ENCODE results near the gene RASGRP3.

The RASGRP3 gene

DNA sequence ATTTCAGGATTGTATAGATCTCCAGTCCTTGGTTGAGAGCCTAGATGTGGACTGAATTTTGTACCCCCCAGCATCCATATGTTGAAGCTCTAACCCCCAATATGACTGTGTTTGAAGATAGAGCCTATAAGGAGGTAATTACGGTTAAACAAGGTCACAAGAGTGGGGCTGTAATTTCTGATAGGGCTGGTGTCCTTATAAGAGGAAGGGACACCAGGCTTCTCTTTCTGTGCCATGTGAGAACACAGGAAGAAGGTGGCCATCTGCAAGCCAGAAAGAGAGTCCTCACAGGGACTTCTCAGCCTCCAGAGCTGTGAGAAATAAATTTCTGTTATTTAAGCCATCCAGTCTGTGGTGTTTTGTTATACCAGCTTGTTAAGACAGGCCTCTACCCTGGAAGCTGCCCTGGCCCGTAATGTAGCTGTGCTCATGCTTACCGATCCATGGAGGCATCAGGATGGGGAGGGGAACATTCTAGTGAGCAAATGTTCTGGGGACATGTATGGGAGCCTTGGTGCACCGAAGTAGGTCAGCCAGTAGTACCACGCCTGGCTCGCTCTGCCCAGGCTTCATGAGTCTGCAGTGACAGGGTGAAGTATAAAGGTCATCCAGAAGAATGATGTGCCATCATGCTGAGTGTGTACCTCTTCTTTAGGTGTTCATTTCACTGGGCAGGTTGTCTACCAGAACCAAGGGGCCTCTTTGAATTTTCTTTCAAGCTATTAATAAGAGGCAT lies 16.1 kb downstream of the RASGRP3 start:
- peak; percentile 51 for DNase-seq

DNA sequence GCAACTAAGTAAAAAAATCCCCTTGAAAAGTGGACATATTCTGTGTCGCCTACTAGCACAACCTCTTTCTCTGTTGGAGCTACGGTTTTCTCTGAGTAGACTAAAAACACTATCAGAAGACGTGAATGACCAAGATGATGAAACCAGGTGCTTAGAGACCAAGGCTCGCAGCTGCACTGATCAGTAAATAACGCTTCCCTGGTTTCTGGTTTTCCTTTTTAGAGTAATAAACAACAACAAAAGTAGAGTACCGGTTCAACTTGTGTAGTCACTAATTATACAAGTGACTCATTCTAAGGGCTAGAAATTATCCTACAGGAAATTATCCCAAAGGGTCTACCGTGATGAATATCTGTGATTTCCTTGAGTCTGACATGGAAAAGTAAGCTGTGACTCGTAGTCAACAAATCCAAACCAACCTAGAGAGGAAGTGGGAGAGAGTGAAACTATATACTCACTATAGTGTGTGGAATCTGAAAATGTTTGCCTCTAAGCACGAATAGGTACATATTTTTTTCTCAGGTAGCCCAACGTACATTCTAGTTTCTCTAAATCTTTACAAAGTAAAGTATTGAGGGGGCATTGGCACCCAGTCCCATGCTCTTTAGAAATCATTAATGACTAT lies 17.8 kb downstream of the RASGRP3 start:
- DNase-seq, result no peak

DNA sequence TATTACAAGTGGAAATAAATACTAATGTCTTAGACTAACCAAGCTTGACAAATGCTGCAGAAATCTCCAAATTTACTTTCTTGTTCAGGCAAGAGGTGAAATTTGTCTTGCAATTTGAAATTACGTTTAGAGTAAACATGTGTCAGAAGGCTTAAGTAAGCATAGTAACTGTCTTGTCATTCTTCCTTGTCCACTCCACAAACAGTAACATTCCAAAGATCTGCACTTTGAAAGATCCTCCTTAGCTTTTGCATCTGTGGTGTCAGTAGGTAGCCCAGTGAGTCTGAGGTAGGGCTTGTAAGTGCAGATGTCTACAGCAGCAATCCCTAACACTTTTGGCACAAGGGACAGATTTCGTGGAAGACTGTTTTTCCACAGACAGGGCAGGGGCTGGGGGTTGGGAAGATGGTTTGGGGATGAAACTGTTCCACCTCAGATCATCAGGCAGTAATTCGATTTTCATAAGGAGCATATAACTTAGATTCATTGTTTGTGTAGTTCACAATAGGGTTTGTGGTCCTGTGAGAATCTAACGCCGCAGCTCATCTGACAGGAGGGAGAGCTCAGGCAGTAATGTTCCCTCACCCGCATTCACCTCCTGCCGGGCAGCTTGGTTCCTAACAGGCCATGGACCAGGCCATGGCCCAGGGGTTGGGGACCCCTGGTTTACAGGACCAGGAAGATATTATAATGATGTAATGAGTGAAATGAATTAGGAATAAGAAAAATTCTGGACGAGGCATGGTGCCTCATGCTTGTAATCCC lies 18.6 kb downstream of the RASGRP3 start:
- no peak for DNase-seq

GRCh38 chr2:33495683-33496082 lies 19.2 kb downstream of the RASGRP3 start:
- DNase-seq, result no peak

DNA sequence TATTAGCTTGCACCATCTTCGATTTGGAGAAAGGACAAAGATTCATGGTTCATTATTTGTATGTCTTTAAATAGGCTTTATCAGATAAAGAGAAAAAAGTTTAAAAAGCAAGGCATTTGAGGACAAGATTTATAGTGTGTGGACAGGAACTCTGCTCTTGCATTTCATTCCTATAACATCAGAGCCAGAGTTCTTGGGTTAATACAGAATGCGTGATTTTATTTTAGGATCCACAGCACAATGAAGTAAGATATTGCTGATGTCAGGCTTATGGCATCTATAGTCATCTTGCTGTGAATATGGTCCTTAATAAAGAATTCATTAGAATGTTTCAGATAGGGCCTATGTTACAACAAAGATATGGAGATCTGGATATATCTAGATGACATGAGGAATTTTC lies 19.7 kb downstream of the RASGRP3 start:
- DNase-seq, result no peak

- DNase-seq, result peak; percentile 19
Observed at GRCh38 chr2:33496726-33497125, 20.3 kb downstream of the RASGRP3 start.

GRCh38 chr2:33497221-33497650 lies 20.8 kb downstream of the RASGRP3 start:
- peak; percentile 90 for DNase-seq

DNA sequence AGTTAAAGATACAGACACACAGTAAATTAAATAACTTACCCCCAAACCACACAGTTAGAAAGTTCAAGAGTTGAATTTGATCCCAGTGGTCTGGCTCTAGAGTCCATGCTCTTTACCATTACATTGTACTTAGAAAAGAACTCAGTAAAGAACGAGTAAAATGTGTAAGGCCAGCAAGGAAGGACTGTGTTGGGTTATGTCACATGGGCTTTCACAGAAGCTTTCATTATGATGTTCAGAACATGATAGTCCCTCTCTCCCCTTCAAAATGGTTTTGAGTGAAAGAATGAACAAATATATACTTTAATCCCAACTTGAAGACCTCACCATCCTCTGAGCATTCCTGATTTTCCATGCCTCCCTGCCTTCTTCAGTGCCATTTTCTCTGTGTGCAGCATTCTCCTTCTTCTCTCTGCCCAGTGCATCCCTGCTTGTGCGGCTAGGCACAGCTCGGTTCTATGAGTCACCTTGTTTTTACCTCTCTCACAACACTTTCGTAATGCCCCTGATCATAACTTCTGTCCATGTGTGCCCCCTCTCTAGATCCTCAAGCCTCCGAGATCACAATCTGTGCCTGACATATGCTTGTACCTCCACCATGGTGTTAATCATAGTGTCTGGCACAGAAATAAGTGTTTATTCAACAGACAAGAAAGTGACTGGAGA lies 22.0 kb downstream of the RASGRP3 start:
- peak; percentile 47 for DNase-seq

DNA sequence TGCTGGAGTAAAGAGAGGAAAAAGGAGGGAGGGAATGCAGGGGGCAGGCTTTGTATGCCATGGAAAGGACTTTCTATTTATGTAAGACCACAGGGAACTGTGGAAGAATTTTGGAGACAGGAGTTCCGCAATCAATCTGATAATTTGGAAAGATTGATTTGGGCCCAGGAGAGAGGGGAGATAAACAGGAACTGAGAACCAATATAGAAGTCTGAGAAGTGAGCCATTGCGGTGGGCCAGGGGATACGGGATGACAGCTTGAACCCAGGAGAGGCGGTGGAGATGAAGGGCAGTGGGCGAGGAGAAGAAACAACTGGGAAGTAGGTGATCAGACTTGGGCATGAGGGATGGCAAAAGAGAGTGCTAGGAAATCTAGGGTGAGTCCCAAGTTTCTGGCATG lies 23.7 kb downstream of the RASGRP3 start:
- DNase-seq, result no peak

- DNase-seq, result peak; percentile 53
Observed at GRCh38 chr2:33502025-33502424, 25.6 kb downstream of the RASGRP3 start.

DNA sequence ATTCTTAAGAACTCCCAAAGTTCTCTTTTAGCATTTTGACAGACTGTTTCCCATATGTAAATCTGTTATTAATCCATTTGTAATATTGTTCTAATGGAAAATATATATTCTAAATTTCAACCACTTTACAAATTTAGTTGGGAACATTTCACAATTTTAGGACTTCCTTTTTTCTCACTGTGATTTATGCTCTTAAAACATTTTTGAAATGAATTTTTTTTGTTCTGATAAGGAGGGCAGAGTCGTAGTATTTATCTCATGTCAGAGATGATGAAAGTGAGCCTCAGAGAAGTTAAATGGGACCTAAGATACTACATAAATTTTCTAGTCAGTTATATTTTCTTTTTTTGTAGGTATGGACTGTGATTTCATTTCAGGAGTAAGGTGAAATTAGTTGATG lies 26.6 kb downstream of the RASGRP3 start:
- peak; percentile 55 for DNase-seq

DNA sequence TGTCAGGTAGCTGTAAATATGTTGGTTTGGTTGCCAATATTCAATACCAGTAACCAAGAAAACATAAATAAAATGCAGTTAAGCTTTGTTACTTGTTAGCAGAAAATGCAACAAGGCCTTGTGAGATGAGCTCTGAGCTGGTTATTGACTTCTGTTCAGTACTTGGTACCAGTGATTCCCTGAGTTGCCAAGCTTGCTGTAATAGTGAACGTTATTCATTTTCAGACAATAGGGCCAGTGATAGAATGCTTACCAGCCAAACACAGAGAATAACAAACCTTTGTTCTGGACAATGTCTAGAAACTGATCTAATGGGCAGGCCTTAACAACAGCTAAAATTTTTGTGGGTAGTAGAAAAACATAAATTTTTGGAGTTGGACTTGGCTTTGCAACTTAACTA lies 29.5 kb downstream of the RASGRP3 start:
- no peak for DNase-seq

- DNase-seq, result no peak
Observed at GRCh38 chr2:33509908-33510585, 33.6 kb downstream of the RASGRP3 start.

GRCh38 chr2:33510586-33510968 lies 34.1 kb downstream of the RASGRP3 start:
- no peak for DNase-seq

GRCh38 chr2:33511141-33511540 lies 34.7 kb downstream of the RASGRP3 start:
- DNase-seq, result no peak

GRCh38 chr2:33512112-33512511 lies 35.7 kb downstream of the RASGRP3 start:
- no peak for DNase-seq

- no peak for DNase-seq
Observed at GRCh38 chr2:33513480-33513879, 37.0 kb downstream of the RASGRP3 start.

DNA sequence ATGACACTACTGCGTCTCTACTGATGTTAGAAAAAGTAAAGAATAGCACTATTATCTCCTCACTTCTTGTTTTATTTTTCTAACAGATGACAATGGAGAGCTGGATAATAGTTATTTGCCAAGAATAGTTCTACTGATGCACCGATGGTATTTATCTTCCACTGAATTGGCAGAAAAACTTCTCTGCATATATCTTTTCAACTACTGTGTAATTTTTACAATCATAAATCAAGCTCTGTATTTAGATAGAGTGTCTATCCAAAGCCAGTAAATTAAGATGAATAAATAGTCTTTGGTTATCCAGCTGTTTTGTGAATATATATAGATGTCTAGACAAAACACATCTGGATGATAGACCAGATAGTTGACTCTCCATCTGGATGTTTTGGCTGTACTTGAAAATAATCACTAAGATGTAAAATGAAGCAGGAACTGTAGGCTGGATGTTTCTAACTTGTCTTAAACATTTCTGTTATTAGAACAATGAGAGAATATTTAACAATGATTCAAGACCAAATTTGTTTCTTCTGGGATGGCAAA lies 40.1 kb downstream of the RASGRP3 start:
- no peak for DNase-seq

DNA sequence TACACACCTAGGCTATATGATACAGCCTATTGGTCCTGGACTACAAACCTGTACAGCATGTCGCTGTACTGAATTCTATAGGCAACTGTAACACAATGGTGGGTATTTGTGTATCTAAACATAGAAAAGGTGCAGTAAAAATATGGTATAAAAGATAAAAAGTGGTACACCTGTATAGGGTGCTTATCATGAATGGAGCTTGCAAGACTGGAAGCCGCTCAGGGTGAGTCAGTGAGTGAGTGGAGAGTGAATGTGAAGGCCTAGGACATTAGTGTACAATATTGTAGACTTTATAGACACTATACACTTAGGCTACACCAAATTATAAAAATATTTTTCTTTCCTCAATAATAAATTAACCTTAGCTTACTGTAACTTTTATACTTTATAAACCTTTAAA lies 41.8 kb downstream of the RASGRP3 start:
- DNase-seq, result no peak

DNA sequence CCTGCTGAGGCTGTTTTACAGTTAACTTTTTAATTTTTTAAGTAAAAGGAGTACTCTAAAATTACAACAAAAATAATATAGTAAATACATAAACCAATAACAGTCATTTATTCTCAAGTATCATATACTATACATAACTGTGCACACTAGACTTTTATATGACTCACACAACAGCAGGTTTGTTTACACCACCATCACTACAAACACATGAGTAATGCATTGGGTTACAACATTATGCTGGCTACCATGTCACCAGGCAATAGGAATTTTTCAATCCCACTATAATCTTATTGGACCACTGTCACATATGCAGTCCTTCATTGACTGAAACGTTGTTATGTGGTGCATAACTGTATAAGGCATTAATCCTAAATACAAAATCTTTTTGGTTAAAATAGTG lies 42.5 kb downstream of the RASGRP3 start:
- DNase-seq, result no peak

DNA sequence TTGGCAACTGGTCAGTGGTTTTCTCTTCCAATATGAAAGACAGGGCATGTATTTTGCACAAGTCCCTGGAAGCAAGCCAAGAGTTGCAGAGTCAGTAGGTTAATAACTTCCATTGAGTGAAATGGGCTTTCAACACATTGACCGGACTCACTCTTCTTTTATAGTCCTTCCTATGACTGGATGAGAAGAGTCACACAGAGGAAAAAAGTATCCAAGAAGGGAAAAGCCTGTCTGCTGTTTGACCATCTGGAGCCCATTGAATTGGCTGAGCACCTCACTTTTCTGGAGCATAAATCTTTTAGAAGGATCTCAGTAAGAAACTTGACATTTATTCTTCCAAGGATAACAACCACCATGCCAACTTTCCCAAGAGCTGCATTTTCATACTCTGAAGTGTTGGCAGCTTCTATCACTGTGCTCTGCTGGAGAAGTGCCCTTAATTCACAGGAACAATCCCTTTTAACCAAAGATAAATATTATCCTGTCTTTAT lies 45.4 kb downstream of the RASGRP3 start:
- peak; percentile 34 for DNase-seq

DNA sequence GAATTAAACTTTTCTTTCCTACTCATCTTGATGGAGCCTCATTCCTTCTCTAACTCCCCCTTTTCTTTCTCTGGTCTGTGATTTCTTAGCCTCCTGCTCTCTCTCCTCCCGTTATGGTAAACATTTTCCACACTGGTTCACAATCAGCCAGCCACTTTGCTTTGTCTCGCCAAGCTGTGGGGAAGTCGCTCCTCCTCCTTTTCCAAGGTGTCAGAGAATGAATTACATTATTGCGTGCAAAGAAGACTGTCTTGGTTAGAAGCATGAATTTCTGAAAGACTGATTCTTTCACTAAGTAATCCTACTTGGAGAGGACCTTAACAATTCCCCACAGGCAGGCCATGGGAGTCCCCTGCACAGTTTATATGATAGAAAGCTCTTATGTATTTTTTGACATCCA lies 46.1 kb downstream of the RASGRP3 start:
- no peak for DNase-seq
